HL-60 (cell line): Measurements from ENCODE around the gene TSPAN1.

Source experiments
- DNase-seq, 2 experiments: peaks; one replicate each; pipeline ENCODE4 v3.0.0-alpha.2; 2010 to 2020; ENCODE audit warnings: low read depth in 1 of 2, low spot score in 1 of 2
- H3K27ac ChIP-seq: fragments of 250-450 bp; sonication (Bioruptor Pico); replicated peaks from 2 replicates; pipeline ENCODE4 v1.5.1; 2020; ENCODE audit warnings: mild to moderate bottlenecking, moderate library complexity
- H3K27me3 ChIP-seq: fragments of 250-450 bp; sonication (Bioruptor Pico); 2 replicates; pipeline ENCODE4 v1.5.1; 2021; ENCODE audit warnings: mild to moderate bottlenecking, moderate library complexity; ENCODE audit not compliant: insufficient read depth, poor library complexity, severe bottlenecking
- H3K4me3 ChIP-seq: replicated peaks from 2 replicates; pipeline ENCODE4 v1.5.1; 2011; ENCODE audit warnings: mild to moderate bottlenecking, control low read depth, low read length; ENCODE audit not compliant: insufficient read depth
- CTCF ChIP-seq: IDR thresholded peaks from one replicate; pipeline ENCODE4 v1.5.1; 2011; ENCODE audit warnings: low read length, control low read depth, inconsistent platforms; ENCODE audit not compliant: insufficient read depth
- GABPA ChIP-seq: IDR thresholded peaks from 2 replicates; pipeline ENCODE4 v1.6.1; 2012; ENCODE audit warnings: low read depth
- POLR2AphosphoS5 ChIP-seq: IDR thresholded peaks from 2 replicates; pipeline ENCODE4 v1.6.1; 2012; ENCODE audit warnings: low read depth
- REST ChIP-seq: IDR thresholded peaks from 2 replicates; pipeline ENCODE4 v1.6.1; 2012; ENCODE audit warnings: low read depth; ENCODE audit not compliant: insufficient replicate concordance
- SPI1 ChIP-seq: IDR thresholded peaks from 2 replicates; pipeline ENCODE4 v1.6.1; 2012; ENCODE audit warnings: low read depth, mild to moderate bottlenecking, borderline replicate concordance

TSPAN1 gene

GRCh38 chr1:46197964-46198811 is 23.3 kb downstream of the TSPAN1 start, which contains the start of gene POMGNT1:
POMGNT1 (minus strand) TSS chr1:46198434; CDS start chr1:46197821, 613 bp downstream.
- Histone ChIP-seq H3K27me3 (no peaks in the 10 kb centered on the region), H3K4me3 (peak within 1 kb of the TSS; percentile 82), H3K27ac (peak within 1 kb of the TSS; percentile 64)
- TF ChIP-seq REST = peak; percentile 10
- peak; percentile 56; the same call in 1 of the 2 replicates for TF ChIP-seq POLR2AphosphoS5
- TF ChIP-seq GABPA = no peak
- peak; percentile 39 to 45 for DNase-seq

GRCh38 chr1:46199233-46199749 is 24.4 kb downstream of the TSPAN1 start:
- DNase-seq = no peak
- TF ChIP-seq POLR2AphosphoS5 (no peak), REST (no peak), SPI1 (no peak), CTCF (no peak), GABPA (no peak)
- no peak overlapping the region for H3K27ac ChIP-seq
- H3K4me3 ChIP-seq = no peak overlapping the region
- H3K27me3 ChIP-seq = no peaks in the 10 kb centered on the region

GRCh38 chr1:46203738-46204405 is 29.0 kb downstream of the TSPAN1 start:
- TF ChIP-seq REST (no peak), CTCF (no peak), SPI1 (no peak), GABPA (no peak), POLR2AphosphoS5 (no peak)
- Histone ChIP-seq H3K27me3 (no peaks in the 10 kb centered on the region), H3K4me3 (no peak overlapping the region), H3K27ac (no peak overlapping the region)
- no peak for DNase-seq
